Thymus (tissue), 11 donors: ENCODE results near the gene PEX6. TPM values are rescaled to one million over a fixed set of nuclear protein-coding genes. Genes with fewer than 3 reads are reported as not detected.

Source experiments
- DNase-seq, 9 donors: peaks; one replicate each; pipeline ENCODE4 v3.0.0-alpha.2; 2013; ENCODE audit warnings: low spot score in 9 of 9, low read depth in 6 of 9, missing footprints in 1 of 9
- H3K27ac ChIP-seq, 2 donors: one replicate each; pipeline ENCODE4 v1.5.1; 2013; ENCODE audit warnings: control low read depth in 1 of 2, low read depth in 1 of 2, low read length in 1 of 2, mild to moderate bottlenecking in 1 of 2, moderate library complexity in 1 of 2
- H3K27me3 ChIP-seq, 2 donors: one replicate each; pipeline ENCODE4 v1.5.1; 2013; ENCODE audit warnings: low read length in 1 of 2; ENCODE audit not compliant: control insufficient read depth in 2 of 2, insufficient read depth in 1 of 2
- H3K36me3 ChIP-seq, 2 donors: one replicate each; pipeline ENCODE4 v1.5.1; 2013; ENCODE audit warnings: low read length in 1 of 2, mild to moderate bottlenecking in 1 of 2, moderate library complexity in 1 of 2; ENCODE audit not compliant: control insufficient read depth in 2 of 2, insufficient read depth in 2 of 2
- H3K4me1 ChIP-seq, 2 donors: one replicate each; pipeline ENCODE4 v1.5.1; 2013; ENCODE audit warnings: low read length in 2 of 2; ENCODE audit not compliant: control insufficient read depth in 2 of 2, insufficient read depth in 2 of 2
- H3K4me3 ChIP-seq, 2 donors: one replicate each; pipeline ENCODE4 v1.5.1; 2013; ENCODE audit warnings: low read length in 2 of 2, control low read depth in 1 of 2, mild to moderate bottlenecking in 1 of 2
- H3K9me3 ChIP-seq, 2 donors: one replicate each; pipeline ENCODE4 v1.5.1; 2013; ENCODE audit warnings: low read length in 1 of 2, mild to moderate bottlenecking in 1 of 2; ENCODE audit not compliant: control insufficient read depth in 2 of 2, insufficient read depth in 1 of 2
- WGBS: extraction: QIAGEN DNeasy Blood & Tissue Kit; methylation state at CpG from one replicate; pipeline ENCODE4 v1.1.7; 2013; 5-methylcytosine and 5-hydroxymethylcytosine counted together
- polyA plus RNA-seq: library from polyadenylated mRNA; stranded (reverse); fragments of 200-250 nt; gene quantifications from one replicate; pipeline ENCODE4 v1.2.3, GENCODE V29; 2013
- total RNA-seq: library from RNA; stranded (reverse); fragments of 120-200 nt; gene quantifications from one replicate; pipeline ENCODE4 v1.2.4, GENCODE V29; 2013
- donor health status: healthy.

Gene PEX6
- total and polyA plus RNA-seq, 2 donors = 14.6 to 16.6 TPM

- Histone ChIP-seq H3K36me3 (peaks cover 40 to 58% of the 10 kb centered on the region in 2 donors), H3K27me3 (no peaks in the 10 kb centered on the region), H3K4me1 (peaks cover 20 to 60% of the 10 kb centered on the region in 2 donors), H3K9me3 (peaks cover 1 to 10% of the 10 kb centered on the region in 2 donors), H3K4me3 (no peak overlapping the region), H3K27ac (no peak overlapping the region)
- 98% methylated on average over 12 of the region's 12 CpGs for WGBS
- DNase-seq = no peak
These were observed 38.0 kb upstream of the PEX6 start for GRCh38 chr6:43016943-43017334.

DNA sequence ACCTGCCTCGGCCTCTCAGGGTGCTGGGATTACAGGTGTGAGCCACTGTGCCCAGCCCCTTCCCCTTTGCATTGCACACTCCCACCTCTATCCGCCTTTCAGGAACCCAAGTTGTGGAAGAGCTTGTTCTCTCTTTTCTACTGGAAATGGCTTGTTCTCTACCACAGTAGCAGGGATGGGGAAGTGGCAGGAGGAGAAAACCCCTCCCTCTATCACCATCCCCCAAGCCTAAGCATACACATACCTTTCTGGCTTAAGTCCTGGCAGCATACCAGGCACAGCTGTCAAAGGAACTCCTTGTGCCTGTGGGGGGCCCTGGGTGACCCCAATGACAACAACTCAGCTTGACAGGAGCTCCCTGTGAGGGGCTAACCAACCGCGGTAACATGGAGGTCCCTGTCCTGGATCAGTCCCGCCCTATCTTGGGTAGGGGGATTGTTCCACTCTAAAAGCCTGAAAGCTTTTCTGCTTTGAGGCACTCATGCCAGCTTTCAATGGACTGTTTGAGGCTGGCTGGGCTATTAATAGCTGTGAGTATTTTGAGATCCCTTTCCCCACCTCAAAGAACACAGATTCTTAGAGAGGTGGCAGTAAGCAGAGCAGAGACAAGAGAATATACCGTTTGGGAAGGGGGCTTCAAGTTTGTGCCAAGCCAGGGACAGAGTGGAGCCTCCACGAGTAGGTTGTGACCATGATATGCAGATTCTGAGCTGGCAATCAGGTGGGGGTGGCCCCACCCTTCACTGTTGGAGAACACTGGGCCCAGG, 37.4 kb upstream of the PEX6 start:
- Histone ChIP-seq H3K9me3 (peaks cover 1 to 10% of the 10 kb centered on the region in 2 donors), H3K36me3 (peaks cover 46 to 63% of the 10 kb centered on the region in 2 donors), H3K27me3 (no peaks in the 10 kb centered on the region), H3K4me1 (peaks cover 20 to 59% of the 10 kb centered on the region in 2 donors), H3K27ac (no peak overlapping the region), H3K4me3 (no peak overlapping the region)
- no peak for DNase-seq
- 92% methylated on average over 7 of the region's 7 CpGs for WGBS

GRCh38 chr6:43014434-43014909, 35.5 kb upstream of the PEX6 start:
- Histone ChIP-seq H3K4me3 (peak overlapping the region; percentile 69 to 84), H3K27me3 (no peaks in the 10 kb centered on the region), H3K27ac (peak overlapping the region in 1 of 2 donors; percentile 68), H3K4me1 (peaks cover 16 to 51% of the 10 kb centered on the region in 2 donors), H3K9me3 (peaks cover 1 to 5% of the 10 kb centered on the region in 2 donors), H3K36me3 (peaks cover 54 to 66% of the 10 kb centered on the region in 2 donors)
- no peak for DNase-seq
- WGBS = 1% methylated on average over 7 of the region's 7 CpGs

- H3K36me3 ChIP-seq = peaks cover 54 to 67% of the 10 kb centered on the region in 2 donors
- no peaks in the 10 kb centered on the region for H3K27me3 ChIP-seq
- peaks cover 16 to 49% of the 10 kb centered on the region in 2 donors for H3K4me1 ChIP-seq
- peak; percentile 97 to 100 (median 99) for DNase-seq
- under 1% methylated on average over 51 of the region's 51 CpGs for WGBS
- peak within 1 kb of the TSS; percentile 69 to 84 for H3K4me3 ChIP-seq
- peaks cover 1 to 5% of the 10 kb centered on the region in 2 donors for H3K9me3 ChIP-seq
- peak within 1 kb of the TSS; percentile 68 to 70 for H3K27ac ChIP-seq
These were observed 35.0 kb upstream of the PEX6 start, which contains the start of the genes KLHDC3 and MEA1 for GRCh38 chr6:43013843-43014433. Gene KLHDC3 (plus strand): TSS chr6:43014249. CDS start chr6:43017193, 2,944 bp downstream. Gene MEA1 (minus strand): TSS chr6:43013946. CDS start chr6:43013813, 133 bp downstream.

DNA sequence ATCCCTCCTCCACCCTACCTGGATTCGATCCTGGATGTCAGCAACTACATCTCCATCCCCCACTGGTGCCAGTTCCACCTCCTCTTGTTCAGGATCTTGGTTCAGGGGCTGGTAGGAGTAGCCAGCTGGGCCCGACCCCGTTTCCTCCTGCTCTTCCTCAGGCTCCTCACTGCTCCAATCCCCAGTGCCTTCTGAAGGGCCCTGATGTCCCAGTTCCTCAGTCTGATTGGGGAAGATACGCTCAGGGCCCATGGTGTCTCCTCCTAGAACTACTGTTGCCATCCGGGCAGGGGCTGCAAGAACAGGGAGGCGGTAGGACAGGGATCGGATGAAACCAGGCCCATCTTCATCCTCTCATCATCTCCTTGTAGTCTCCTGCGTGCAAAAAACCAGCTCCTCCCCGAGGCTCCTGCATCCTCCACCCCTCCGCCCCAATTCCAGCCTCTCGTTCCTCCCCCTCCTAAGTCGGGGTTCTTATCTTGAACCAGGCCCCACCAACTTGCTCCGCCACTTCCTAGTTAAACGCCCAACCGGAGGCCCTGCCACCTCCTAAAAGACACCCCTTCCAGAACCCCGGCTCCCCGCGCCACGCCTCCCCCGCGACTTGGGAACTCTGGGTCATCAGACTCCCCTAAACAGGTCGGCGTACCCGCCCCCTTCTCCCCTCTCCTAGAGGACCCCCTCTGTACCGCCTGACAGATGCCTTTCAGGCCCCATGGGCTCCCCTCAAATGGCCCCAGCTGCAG, 34.3 kb upstream of the PEX6 start:
- Histone ChIP-seq H3K9me3 (peaks cover under 1 to 5% of the 10 kb centered on the region in 2 donors), H3K36me3 (peaks cover 54 to 67% of the 10 kb centered on the region in 2 donors), H3K27ac (peak overlapping the region; percentile 60 to 70), H3K4me1 (peaks cover 16 to 45% of the 10 kb centered on the region in 2 donors), H3K27me3 (no peaks in the 10 kb centered on the region), H3K4me3 (peak overlapping the region; percentile 69 to 84)
- DNase-seq = no peak
- 4% methylated on average over 25 of the region's 25 CpGs for WGBS

GRCh38 chr6:43012364-43012763, 33.4 kb upstream of the PEX6 start:
- peaks cover 16 to 45% of the 10 kb centered on the region in 2 donors for H3K4me1 ChIP-seq
- H3K4me3 ChIP-seq = no peak overlapping the region
- WGBS = 96% methylated on average over 6 of the region's 6 CpGs
- no peaks in the 10 kb centered on the region for H3K27me3 ChIP-seq
- peaks cover 54 to 67% of the 10 kb centered on the region in 2 donors for H3K36me3 ChIP-seq
- H3K27ac ChIP-seq = no peak overlapping the region
- peaks cover 0 to 5% of the 10 kb centered on the region in 2 donors for H3K9me3 ChIP-seq
- DNase-seq = no peak

- Histone ChIP-seq H3K36me3 (peaks cover 55 to 67% of the 10 kb centered on the region in 2 donors), H3K27me3 (no peaks in the 10 kb centered on the region), H3K4me3 (no peak overlapping the region), H3K27ac (no peak overlapping the region), H3K9me3 (peaks cover 0 to 5% of the 10 kb centered on the region in 2 donors), H3K4me1 (peaks cover 16 to 34% of the 10 kb centered on the region in 2 donors)
- no peak for DNase-seq
- WGBS = 96% methylated on average over 6 of the region's 6 CpGs
These were observed 32.2 kb upstream of the PEX6 start for GRCh38 chr6:43011207-43011606.

DNA sequence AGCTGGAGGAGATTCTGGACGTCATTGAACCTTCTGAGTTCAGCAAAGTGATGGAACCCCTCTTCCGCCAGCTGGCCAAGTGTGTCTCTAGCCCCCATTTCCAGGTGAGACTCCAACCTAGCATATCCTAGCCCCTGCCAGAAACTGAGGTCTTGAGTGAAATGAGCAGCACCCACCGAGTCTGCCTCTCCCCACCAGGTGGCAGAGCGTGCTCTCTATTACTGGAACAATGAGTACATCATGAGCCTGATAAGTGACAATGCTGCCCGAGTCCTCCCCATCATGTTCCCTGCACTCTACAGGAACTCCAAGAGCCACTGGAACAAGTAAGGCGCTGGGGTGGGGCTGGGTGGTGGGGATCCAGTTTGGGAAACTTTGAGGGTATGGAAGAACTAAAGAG, 30.1 kb upstream of the PEX6 start:
- no peak overlapping the region for H3K4me3 ChIP-seq
- peaks cover 7 to 15% of the 10 kb centered on the region in 2 donors for H3K4me1 ChIP-seq
- H3K36me3 ChIP-seq = peaks cover 56 to 76% of the 10 kb centered on the region in 2 donors
- no peak overlapping the region for H3K27ac ChIP-seq
- H3K9me3 ChIP-seq = peaks cover 0 to 5% of the 10 kb centered on the region in 2 donors
- 90% methylated on average over 6 of the region's 6 CpGs for WGBS
- no peaks in the 10 kb centered on the region for H3K27me3 ChIP-seq
- DNase-seq = peak in 6 of 9 donors; percentile 36 to 72 (median 54)
